Colonic mucosa (tissue), 4 donors: Measurements from ENCODE around the gene PSME3IP1. TPM values are rescaled to one million over a fixed set of nuclear protein-coding genes. Genes with fewer than 3 reads are reported as not detected.
A peak's percentile ranks its signal among the peaks of the same experiment; 100 is the strongest.

Experiments
- DNase-seq: peaks from one replicate; pipeline ENCODE4 v3.0.0-alpha.2; 2020
- H3K27ac ChIP-seq: fragments of 200-600 bp; one replicate; pipeline ENCODE4 v1.8.0; 2021
- H3K27me3 ChIP-seq: fragments of 200-600 bp; one replicate; pipeline ENCODE4 v1.8.0; 2021
- H3K36me3 ChIP-seq: fragments of 200-600 bp; one replicate; pipeline ENCODE4 v1.8.0; 2021
- H3K4me1 ChIP-seq: fragments of 200-600 bp; one replicate; pipeline ENCODE4 v1.8.0; 2021; ENCODE audit warnings: mild to moderate bottlenecking
- H3K4me3 ChIP-seq: fragments of 200-600 bp; one replicate; pipeline ENCODE4 v1.8.0; 2021
- H3K9ac ChIP-seq, 2 donors: one replicate each; pipeline ENCODE4 v1.7.0; 2013; ENCODE audit warnings: control low read depth in 2 of 2, low read depth in 2 of 2, low read length in 2 of 2
- H3K9me3 ChIP-seq: fragments of 200-600 bp; one replicate; pipeline ENCODE4 v1.8.0; 2021
- intact Hi-C: fragments of 100-400 bp; cut with DNase I; formaldehyde crosslinking; loops from one replicate; pipeline ENCODE4 v1.14.1; 2022
- total RNA-seq, 2 donors: library from RNA; stranded (reverse); fragmentation: NEBNext Ultra II Directional in 1 of 2; extraction: Animal tissue kit (Norgen Biotek cat#: 25700) in 1 of 2; gene quantifications; one replicate each; pipeline ENCODE4 v1.2.1, GENCODE V29; 2021
- TF ChIP-seq, protein P1 (sequence below): fragments of 200-600 bp; IDR thresholded peaks from one replicate; pipeline ENCODE4 v1.8.0; 2022; ENCODE audit warnings: antibody characterized with exemption, mild to moderate bottlenecking
- donor health status: healthy.
- donor health status: DM: no; HTN: no; CAD: no.
- donor health status: DM: no; HTN: no; CAD: no.

PSME3IP1 gene
- total RNA-seq, 2 donors from 2014 or later = 80.9 to 108 TPM

DNA sequence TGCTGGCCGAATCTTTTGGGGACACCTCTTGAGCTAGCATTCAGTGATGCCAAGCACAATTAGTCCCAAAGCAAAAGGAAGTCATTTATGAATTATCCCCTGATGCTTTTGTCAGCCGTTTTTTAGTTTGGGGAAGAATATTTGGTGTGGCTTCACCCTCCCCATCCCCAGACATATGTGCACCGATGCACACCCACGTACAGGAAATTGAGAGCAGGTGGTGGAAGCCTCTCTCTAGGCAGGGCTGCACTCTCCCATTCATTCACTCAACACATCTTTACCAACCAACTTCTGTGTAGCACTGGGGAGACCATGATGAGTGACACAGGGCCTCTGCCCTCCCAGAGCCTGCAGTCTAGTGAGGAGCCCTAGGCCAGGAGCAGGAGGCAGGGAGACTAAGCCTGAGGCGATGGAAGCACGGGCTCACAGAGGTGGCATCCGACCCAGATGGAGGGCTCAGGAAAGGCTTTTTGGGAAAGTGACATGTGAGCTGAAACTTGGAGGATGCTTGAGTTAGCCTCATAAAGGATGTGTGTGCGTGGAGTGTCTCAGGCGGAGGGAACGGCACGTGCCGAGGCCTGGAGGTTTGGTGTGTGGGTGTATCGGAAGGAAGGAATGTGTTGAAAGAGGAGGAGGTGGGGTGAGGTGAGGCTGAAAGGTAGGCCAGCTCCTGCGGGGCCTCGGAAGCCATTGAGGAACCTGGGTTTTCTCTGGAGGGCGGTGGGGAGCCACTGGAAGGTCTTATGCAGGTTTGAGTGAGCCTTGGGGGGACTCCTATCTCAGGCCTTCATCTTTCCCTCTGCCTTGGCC lies 43.8 kb downstream of the PSME3IP1 start:
- no peak overlapping the region for H3K4me3 ChIP-seq
- TF ChIP-seq, protein P1, sequence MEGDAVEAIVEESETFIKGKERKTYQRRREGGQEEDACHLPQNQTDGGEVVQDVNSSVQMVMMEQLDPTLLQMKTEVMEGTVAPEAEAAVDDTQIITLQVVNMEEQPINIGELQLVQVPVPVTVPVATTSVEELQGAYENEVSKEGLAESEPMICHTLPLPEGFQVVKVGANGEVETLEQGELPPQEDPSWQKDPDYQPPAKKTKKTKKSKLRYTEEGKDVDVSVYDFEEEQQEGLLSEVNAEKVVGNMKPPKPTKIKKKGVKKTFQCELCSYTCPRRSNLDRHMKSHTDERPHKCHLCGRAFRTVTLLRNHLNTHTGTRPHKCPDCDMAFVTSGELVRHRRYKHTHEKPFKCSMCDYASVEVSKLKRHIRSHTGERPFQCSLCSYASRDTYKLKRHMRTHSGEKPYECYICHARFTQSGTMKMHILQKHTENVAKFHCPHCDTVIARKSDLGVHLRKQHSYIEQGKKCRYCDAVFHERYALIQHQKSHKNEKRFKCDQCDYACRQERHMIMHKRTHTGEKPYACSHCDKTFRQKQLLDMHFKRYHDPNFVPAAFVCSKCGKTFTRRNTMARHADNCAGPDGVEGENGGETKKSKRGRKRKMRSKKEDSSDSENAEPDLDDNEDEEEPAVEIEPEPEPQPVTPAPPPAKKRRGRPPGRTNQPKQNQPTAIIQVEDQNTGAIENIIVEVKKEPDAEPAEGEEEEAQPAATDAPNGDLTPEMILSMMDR = no peak
- DNase-seq = no peak
- peaks cover 14% of the 10 kb centered on the region for H3K4me1 ChIP-seq
- no peak overlapping the region for H3K27ac ChIP-seq
- intact Hi-C loops = no loop called here
- H3K9me3 ChIP-seq = no peaks in the 10 kb centered on the region
- H3K9ac ChIP-seq = no peak overlapping the region
- no peaks in the 10 kb centered on the region for H3K36me3 ChIP-seq
- no peaks in the 10 kb centered on the region for H3K27me3 ChIP-seq

DNA sequence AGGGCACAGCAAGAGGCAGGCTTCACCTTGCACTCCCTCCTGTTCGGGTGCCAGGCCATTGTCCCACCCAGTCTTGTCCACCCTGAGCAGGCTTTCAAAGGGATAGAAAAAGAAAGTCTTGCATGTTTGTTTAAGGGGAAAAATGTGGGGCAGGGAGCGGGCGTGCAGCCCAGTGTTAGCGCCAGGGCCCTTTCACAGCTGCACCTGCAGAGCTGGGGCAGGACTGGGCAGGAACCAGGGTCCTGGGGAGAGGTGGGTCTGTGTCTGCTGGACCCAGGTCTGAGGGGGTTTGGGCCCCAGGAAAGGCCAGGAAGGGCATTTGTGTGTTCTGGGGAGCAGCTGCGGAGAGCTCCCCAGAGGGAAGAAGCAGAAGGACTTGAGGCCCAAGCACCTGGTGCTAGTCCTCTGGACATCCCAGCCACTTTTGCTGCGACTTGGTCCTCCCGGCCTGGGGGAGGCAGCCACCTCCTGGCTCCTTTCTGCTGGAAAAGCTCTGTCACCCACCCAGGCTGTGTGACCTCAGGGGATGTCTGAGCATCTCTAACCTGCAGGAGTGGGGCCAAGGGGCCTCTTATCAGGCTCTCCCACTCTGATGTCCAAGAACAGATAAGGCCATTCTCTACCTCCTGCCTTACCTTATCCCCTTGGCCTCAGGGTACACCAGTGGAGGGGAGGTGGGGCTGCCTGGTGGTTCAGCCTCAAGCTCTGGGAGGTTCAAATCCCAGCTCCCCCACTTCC lies 44.7 kb downstream of the PSME3IP1 start:
- H3K27me3 ChIP-seq = no peaks in the 10 kb centered on the region
- intact Hi-C loops = no loop called here
- no peaks in the 10 kb centered on the region for H3K9me3 ChIP-seq
- no peaks in the 10 kb centered on the region for H3K36me3 ChIP-seq
- TF ChIP-seq, protein P1 = no peak
- no peak for DNase-seq
- H3K4me3 ChIP-seq = no peak overlapping the region
- peak overlapping the region; percentile 33 for H3K27ac ChIP-seq
- H3K9ac ChIP-seq = no peak overlapping the region
- peaks cover 14% of the 10 kb centered on the region for H3K4me1 ChIP-seq

DNA sequence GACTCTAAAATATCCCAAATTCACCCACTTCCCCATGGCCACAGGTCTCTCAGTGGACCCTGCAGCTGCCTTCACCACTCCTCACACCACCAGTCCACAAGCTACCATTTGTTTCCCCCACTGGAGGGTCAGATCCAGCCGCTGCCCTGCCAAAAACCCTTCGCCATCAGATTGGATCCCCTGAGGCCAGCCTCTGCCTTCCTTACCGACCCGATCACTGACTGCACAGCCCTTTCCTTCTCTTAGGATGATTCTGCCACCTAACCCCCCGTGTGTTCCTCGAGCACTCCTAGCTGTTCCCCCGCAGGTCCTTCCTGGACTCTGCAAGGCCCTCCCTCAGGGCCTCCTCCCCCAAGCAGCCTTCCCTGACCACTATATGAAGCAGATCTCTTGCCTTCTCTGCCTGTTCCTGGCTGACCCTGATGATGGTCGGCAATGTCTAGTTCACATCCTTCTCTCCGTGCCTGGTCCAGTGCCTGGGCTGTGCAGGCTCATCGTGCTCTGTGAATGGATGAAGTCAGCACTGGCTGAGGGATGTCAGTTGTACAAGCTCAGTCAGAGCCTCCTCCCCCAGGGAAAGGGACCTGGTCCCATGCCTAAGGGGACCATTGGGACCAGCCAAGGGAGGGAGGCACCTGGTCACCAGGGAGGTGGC lies 47.4 kb downstream of the PSME3IP1 start:
- Histone ChIP-seq H3K9me3 (no peaks in the 10 kb centered on the region), H3K27me3 (no peaks in the 10 kb centered on the region), H3K36me3 (no peaks in the 10 kb centered on the region), H3K4me1 (peaks cover 30% of the 10 kb centered on the region), H3K9ac (no peak overlapping the region), H3K27ac (no peak overlapping the region), H3K4me3 (no peak overlapping the region)
- DNase-seq = no peak
- TF ChIP-seq, protein P1 = no peak
- intact Hi-C loops = no loop called here

DNA sequence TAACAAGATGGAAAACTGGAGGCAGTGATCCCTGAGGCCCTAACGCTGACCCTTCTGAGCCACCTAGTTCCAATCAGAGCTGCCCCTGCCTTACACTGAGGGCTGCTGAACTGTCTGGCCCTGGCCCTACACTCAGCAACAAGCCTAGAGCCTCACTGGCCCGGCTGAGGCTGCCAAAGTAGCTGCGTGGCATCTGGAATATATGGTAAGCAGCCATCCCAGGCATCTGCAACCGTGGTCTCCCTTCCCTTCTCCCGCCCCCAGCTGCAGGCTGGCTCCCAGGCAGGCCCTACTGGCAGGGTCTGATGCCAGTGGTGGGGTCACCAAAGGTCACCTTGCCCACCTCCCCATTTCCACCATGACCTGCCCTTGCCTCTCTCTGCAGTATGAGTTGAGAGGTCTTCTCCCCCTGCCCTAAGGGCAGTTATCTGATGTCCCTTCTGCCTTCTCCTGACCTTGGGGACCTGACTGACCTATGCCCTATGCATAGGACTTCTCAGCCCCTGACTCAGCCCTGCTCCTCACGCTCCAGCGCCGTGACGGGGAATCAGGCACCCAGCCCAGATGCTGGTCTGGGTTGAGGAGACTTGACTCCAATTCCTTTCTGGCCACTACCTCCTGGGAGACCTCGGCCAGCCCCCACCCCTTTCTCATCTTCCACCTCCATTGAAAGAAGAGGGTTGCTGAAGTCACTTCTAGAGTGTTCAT lies 48.1 kb downstream of the PSME3IP1 start:
- Histone ChIP-seq H3K9me3 (no peaks in the 10 kb centered on the region), H3K4me1 (peaks cover 30% of the 10 kb centered on the region), H3K4me3 (no peak overlapping the region), H3K27me3 (no peaks in the 10 kb centered on the region), H3K9ac (no peak overlapping the region), H3K27ac (no peak overlapping the region), H3K36me3 (no peaks in the 10 kb centered on the region)
- intact Hi-C loops = no loop called here
- no peak for DNase-seq
- TF ChIP-seq, protein P1 = no peak

DNA sequence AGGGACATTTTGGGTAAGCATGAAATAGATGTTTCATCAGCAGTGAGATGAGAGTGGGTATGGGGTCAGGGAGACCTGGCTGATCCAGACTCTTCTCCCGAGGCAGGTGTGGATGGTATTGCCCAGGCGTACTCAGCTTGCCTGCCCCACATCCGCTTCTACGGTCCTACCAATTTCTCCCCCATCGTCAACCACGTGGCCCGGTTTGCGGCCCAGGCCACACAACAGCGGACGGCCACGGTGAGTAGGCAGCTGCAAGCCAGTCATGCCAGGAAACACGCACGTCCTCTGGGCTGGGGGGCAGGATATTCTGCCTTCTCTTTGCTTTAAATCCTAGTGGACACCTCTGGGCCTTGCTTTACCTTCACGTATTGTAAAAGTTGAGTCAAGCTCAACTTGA lies 48.8 kb downstream of the PSME3IP1 start:
- H3K36me3 ChIP-seq = no peaks in the 10 kb centered on the region
- H3K27me3 ChIP-seq = no peaks in the 10 kb centered on the region
- no peak overlapping the region for H3K4me3 ChIP-seq
- H3K27ac ChIP-seq = no peak overlapping the region
- H3K9me3 ChIP-seq = no peaks in the 10 kb centered on the region
- no peak for DNase-seq
- TF ChIP-seq, protein P1 = no peak
- no peak overlapping the region for H3K9ac ChIP-seq
- intact Hi-C loops = no loop called here
- H3K4me1 ChIP-seq = peaks cover 32% of the 10 kb centered on the region
